A549 treated with AZD9567 at 1 μM for 4 hours (cell line): ENCODE results near the gene GNAO1. TPM values are rescaled to one million over a fixed set of nuclear protein-coding genes. Genes with fewer than 3 reads are reported as not detected.

Experiments used
- total RNA-seq: library from RNA; stranded (reverse); fragments of 200-300 nt; extraction: Qiagen RNA extraction; gene quantifications from 5 replicates; pipeline ENCODE4 v1.2.3, GENCODE V29; 2022; ENCODE audit not compliant: insufficient read depth

GNAO1 gene
- total RNA-seq: 0.27 to 0.64 TPM (median 0.45 TPM) in 4 of 5 replicates, not detected in the other

GRCh38 chr16:56191156-56191815 is at the start of gene GNAO1:
Gene GNAO1 (plus strand): TSS chr16:56191489. CDS start chr16:56192236, 747 bp downstream.

Other genes starting within 250 kb of the GNAO1 start
- gene AMFR, start 234.1 kb downstream of the GNAO1 start, total RNA-seq: 64.9 to 107 TPM (median 65.4 TPM) in 5 replicates